ENCODE results near the gene CIT.
"Not testable (repeated sequence)": the region's sequence is repeated elsewhere in the genome, so short reads cannot be mapped to it uniquely, and the experiment has no call there.

CIT gene

GRCh38 chr12:119885549-119885948, 8.4 kb upstream of the CIT start:
- CTCF ChIA-PET: interaction anchor here (2.4 kb wide), 1 partner anchor 17 kb away, joined by 9 read pairs; no protein-coding TSS in a partner anchor
- TF ChIP-seq CTCF (IDR thresholded peaks at IDR 0.05; ENCODE audit: control extremely low read depth, extremely low read depth, low read depth, missing control alignments): no peak

GRCh38 chr12:119883791-119884190, 6.7 kb upstream of the CIT start:
- POLR2A ChIA-PET; DNase-seq (ENCODE audit: extremely low spot score): not testable (repeated sequence)
- CTCF ChIA-PET: interaction anchor here (0.7 kb wide), 1 partner anchor 118 kb away, joined by 3 read pairs; no protein-coding TSS in a partner anchor

More at GRCh38 chr12:119885549-119885948, 8.4 kb upstream of the CIT start:
- no peak for DNase-seq (ENCODE audit: extremely low spot score)
- POLR2A ChIA-PET: no interaction called here

- no peak for DNase-seq (ENCODE audit: extremely low spot score)
- ChIA-PET CTCF (interaction anchor here (0.7 kb wide), 1 partner anchor 118 kb away, joined by 3 read pairs; no protein-coding TSS in a partner anchor), POLR2A (no interaction called here)
- TF ChIP-seq CTCF (IDR thresholded peaks at IDR 0.05; ENCODE audit: control extremely low read depth, extremely low read depth, low read depth, missing control alignments): no peak
Observed at GRCh38 chr12:119883237-119883636, 6.1 kb upstream of the CIT start.

GRCh38 chr12:119877639-119877948, 474 bp upstream of the CIT start:
- no peak for TF ChIP-seq CTCF (IDR thresholded peaks at IDR 0.05; ENCODE audit: control extremely low read depth, extremely low read depth, low read depth, missing control alignments)
- POLR2A ChIA-PET: no interaction called here
- no peak for DNase-seq (ENCODE audit: extremely low spot score)
- CTCF ChIA-PET: no interaction called here

- DNase-seq (ENCODE audit: extremely low spot score): no peak
Observed at GRCh38 chr12:119870457-119870856, 6.7 kb downstream of the CIT start.

GRCh38 chr12:119869720-119870119, 7.4 kb downstream of the CIT start:
- no peak for DNase-seq (ENCODE audit: extremely low spot score)
- ChIA-PET POLR2A (no interaction called here), CTCF (interaction anchor here (1.0 kb wide), 1 partner anchor 33 kb away, joined by 3 read pairs; no protein-coding TSS in a partner anchor)

More at GRCh38 chr12:119870457-119870856, 6.7 kb downstream of the CIT start:
- ChIA-PET CTCF (no interaction called here), POLR2A (no interaction called here)
- TF ChIP-seq CTCF (IDR thresholded peaks at IDR 0.05; ENCODE audit: control extremely low read depth, extremely low read depth, low read depth, missing control alignments): no peak

GRCh38 chr12:119868992-119869391, 8.1 kb downstream of the CIT start:
- CTCF ChIA-PET: interaction anchor here (1.0 to 1.1 kb wide), 2 partner anchors 33 to 34 kb away, joined by 3 read pairs; no protein-coding TSS in a partner anchor
- POLR2A ChIA-PET: no interaction called here
- TF ChIP-seq CTCF (IDR thresholded peaks at IDR 0.05; ENCODE audit: control extremely low read depth, extremely low read depth, low read depth, missing control alignments): no peak
- DNase-seq (ENCODE audit: extremely low spot score): no peak

More at GRCh38 chr12:119869720-119870119, 7.4 kb downstream of the CIT start:
- no peak for TF ChIP-seq CTCF (IDR thresholded peaks at IDR 0.05; ENCODE audit: control extremely low read depth, extremely low read depth, low read depth, missing control alignments)

All from GM10248 (cell line).